HepG2 (cell line): Measurements from ENCODE around the gene FAAP20. TPM values are rescaled to one million over a fixed set of nuclear protein-coding genes. Genes with fewer than 3 reads are reported as not detected.

Experiments
- AKAP8 ChIP-seq: sonication (generic); formaldehyde crosslinking; IDR thresholded peaks from 2 replicates; pipeline ENCODE4 v1.5.1; 2020; ENCODE audit warnings: mild to moderate bottlenecking, missing genetic modification reagents
- CREBL2 ChIP-seq: sonication (generic); formaldehyde crosslinking; IDR thresholded peaks from 2 replicates; pipeline ENCODE4 v1.8.1; 2023; ENCODE audit warnings: missing genetic modification reagents, mild to moderate bottlenecking, borderline replicate concordance
- FOSL2 ChIP-seq: sonication (generic); formaldehyde crosslinking; IDR thresholded peaks from 2 replicates; pipeline ENCODE4 v1.4.0; 2020; ENCODE audit warnings: missing genetic modification reagents
- HDAC6 ChIP-seq: fragments of 200-600 bp; sonication (generic); IDR thresholded peaks from 2 replicates; pipeline ENCODE4 v1.7.0; 2017; ENCODE audit warnings: mild to moderate bottlenecking, antibody characterized with exemption, low read length, low read depth
- HOXA3 ChIP-seq: sonication (generic); formaldehyde crosslinking; IDR thresholded peaks from 2 replicates; pipeline ENCODE4 v1.5.0; 2020; ENCODE audit warnings: missing genetic modification reagents
- MZF1 ChIP-seq: sonication (generic); formaldehyde crosslinking; IDR thresholded peaks from 2 replicates; pipeline ENCODE4 v1.8.1; 2023; ENCODE audit warnings: mild to moderate bottlenecking, missing genetic modification reagents, borderline replicate concordance
- SALL1 ChIP-seq: sonication (generic); formaldehyde crosslinking; IDR thresholded peaks from 2 replicates; pipeline ENCODE4 v1.8.0; 2022; ENCODE audit warnings: mild to moderate bottlenecking, missing genetic modification reagents
- TBP ChIP-seq: sonication (generic); formaldehyde crosslinking; IDR thresholded peaks from 2 replicates; pipeline ENCODE4 v1.5.0; 2020; ENCODE audit warnings: missing genetic modification reagents
- TBX2 ChIP-seq: sonication (generic); formaldehyde crosslinking; IDR thresholded peaks from 2 replicates; pipeline ENCODE4 v1.5.0; 2020; ENCODE audit warnings: missing genetic modification reagents, mild to moderate bottlenecking, borderline replicate concordance
- TCF12 ChIP-seq, 2 experiments: fragments of 450-650 bp in 1 of 2; sonication (generic) in 1 of 2; formaldehyde crosslinking in 1 of 2; IDR thresholded peaks; 2 replicates each; pipeline versions ENCODE4 v1.6.1 to v1.8.0; 2017 to 2022; ENCODE audit warnings: antibody characterized with exemption in 1 of 2, mild to moderate bottlenecking in 1 of 2, missing genetic modification reagents in 1 of 2, moderate library complexity in 1 of 2
- XBP1 ChIP-seq: sonication (generic); formaldehyde crosslinking; IDR thresholded peaks from 2 replicates; pipeline ENCODE4 v1.5.0; 2020; ENCODE audit warnings: missing genetic modification reagents
- ZBTB14 ChIP-seq: sonication (generic); formaldehyde crosslinking; IDR thresholded peaks from 2 replicates; pipeline ENCODE4 v1.4.0; 2020; ENCODE audit warnings: missing genetic modification reagents
- ZFX ChIP-seq: sonication (generic); formaldehyde crosslinking; IDR thresholded peaks from 2 replicates; pipeline ENCODE4 v1.4.0; 2020; ENCODE audit warnings: mild to moderate bottlenecking, low read depth, missing genetic modification reagents, moderate library complexity
- ZNF232 ChIP-seq: sonication (generic); formaldehyde crosslinking; IDR thresholded peaks from 2 replicates; pipeline ENCODE4 v1.4.0; 2020; ENCODE audit warnings: missing genetic modification reagents, borderline replicate concordance
- ZNF674 ChIP-seq: sonication (generic); formaldehyde crosslinking; IDR thresholded peaks from 2 replicates; pipeline ENCODE4 v1.5.0; 2020; ENCODE audit warnings: low read depth, mild to moderate bottlenecking, missing genetic modification reagents
- ZNF703 ChIP-seq: sonication (generic); formaldehyde crosslinking; IDR thresholded peaks from 2 replicates; pipeline ENCODE4 v1.5.1; 2020; ENCODE audit warnings: missing genetic modification reagents, mild to moderate bottlenecking, moderate library complexity, borderline replicate concordance
- ZNF850 ChIP-seq: sonication (generic); formaldehyde crosslinking; conservative IDR thresholded peaks from 2 replicates; pipeline ENCODE4 v1.9.0; 2021; ENCODE audit warnings: mild to moderate bottlenecking, missing genetic modification reagents
- ZSCAN12 ChIP-seq: sonication (generic); formaldehyde crosslinking; IDR thresholded peaks from 2 replicates; pipeline ENCODE4 v1.9.0; 2021; ENCODE audit warnings: mild to moderate bottlenecking, missing genetic modification reagents
- ZSCAN21 ChIP-seq: sonication (generic); formaldehyde crosslinking; IDR thresholded peaks from 2 replicates; pipeline ENCODE4 v1.8.0; 2022; ENCODE audit warnings: mild to moderate bottlenecking, missing genetic modification reagents, moderate library complexity, borderline replicate concordance
- ZSCAN9 ChIP-seq: IDR thresholded peaks from 2 replicates; pipeline ENCODE4 v1.6.1; 2016; ENCODE audit warnings: borderline replicate concordance
- polyA plus RNA-seq, 8 experiments: library from polyadenylated mRNA; depleted of rRNA in 3 of 8; stranded (reverse) in 7 of 8; unstranded in 1 of 8; fragments of >200 nt; fragmentation: Illumina TruSeq in 4 of 8; extraction: Trizol in 4 of 8; gene quantifications; 2 replicates each; pipeline versions ENCODE4 v1.2.1 to v1.2.3, GENCODE V29; 2011 to 2016; ENCODE audit warnings: low read depth in 4 of 8, missing spikeins in 1 of 8, mixed read lengths in 1 of 8; ENCODE audit not compliant: insufficient read depth in 1 of 8
- total RNA-seq, 5 experiments: library from RNA; depleted of rRNA; stranded (reverse); fragments of >200 nt; fragmentation: Illumina TruSeq; extraction: Trizol; gene quantifications; 2 replicates each; pipeline ENCODE4 v1.2.3, GENCODE V29; 2016; ENCODE audit warnings: low read depth in 1 of 5
- TF ChIP-seq, protein P1 (sequence below): IDR thresholded peaks from 2 replicates; pipeline ENCODE4 v1.6.1; 2018; ENCODE audit warnings: missing genetic modification reagents, mild to moderate bottlenecking, missing compliant biosample characterization
- TF ChIP-seq, protein P2 (sequence below): sonication (generic); formaldehyde crosslinking; IDR thresholded peaks from 2 replicates; pipeline ENCODE4 v1.4.0; 2020; ENCODE audit warnings: missing genetic modification reagents, borderline replicate concordance
- TF ChIP-seq, protein P3 (sequence below): sonication (generic); formaldehyde crosslinking; IDR thresholded peaks from 2 replicates; pipeline ENCODE4 v1.9.0; 2022; ENCODE audit warnings: low read depth, missing genetic modification reagents

Gene FAAP20
- total and polyA plus RNA-seq, 2 of the 13 experiments (the other 11 are each of a cell fraction or from before 2014, with no cell fraction given): 9.6 to 10.8 TPM

- TF ChIP-seq ZBTB14 (CRISPR knock-in tag) (peak; percentile 32; the same call in 1 of the 2 replicates), AKAP8 (CRISPR knock-in tag) (0 out of 2 replicates have a peak, but pooled peaks have one; percentile 17), XBP1 (CRISPR knock-in tag) (no peak), ZFX (CRISPR knock-in tag) (peak; percentile 47), TBP (no peak), ZNF703 (0 out of 2 replicates have a peak, but pooled peaks have one; percentile 35), HDAC6 (no peak), ZNF232 (CRISPR knock-in tag) (peak; percentile 35; the same call in 1 of the 2 replicates), CREBL2 (CRISPR knock-in tag) (0 out of 2 replicates have a peak, but pooled peaks have one; percentile 43), TBX2 (0 out of 2 replicates have a peak, but pooled peaks have one; percentile 51), HOXA3 (CRISPR knock-in tag) (0 out of 2 replicates have a peak, but pooled peaks have one; percentile 19), SALL1 (CRISPR knock-in tag) (peak; percentile 17; the same call in 1 of the 2 replicates), ZNF850 (no peak), TCF12 (IDR thresholded peaks at IDR 0.05) (no peak), TCF12 (CRISPR knock-in tag; IDR thresholded peaks at IDR 0.05) (no peak), MZF1 (CRISPR knock-in tag) (no peak), ZNF674 (CRISPR knock-in tag) (peak; percentile 40; the same call in 1 of the 2 replicates), ZSCAN12 (CRISPR knock-in tag) (no peak), ZSCAN9 (CRISPR knock-in tag) (peak; percentile 35; the same call in 1 of the 2 replicates), ZSCAN21 (CRISPR knock-in tag) (peak; percentile 51; the same call in 1 of the 2 replicates), FOSL2 (CRISPR knock-in tag) (no peak)
- TF ChIP-seq, protein P1, sequence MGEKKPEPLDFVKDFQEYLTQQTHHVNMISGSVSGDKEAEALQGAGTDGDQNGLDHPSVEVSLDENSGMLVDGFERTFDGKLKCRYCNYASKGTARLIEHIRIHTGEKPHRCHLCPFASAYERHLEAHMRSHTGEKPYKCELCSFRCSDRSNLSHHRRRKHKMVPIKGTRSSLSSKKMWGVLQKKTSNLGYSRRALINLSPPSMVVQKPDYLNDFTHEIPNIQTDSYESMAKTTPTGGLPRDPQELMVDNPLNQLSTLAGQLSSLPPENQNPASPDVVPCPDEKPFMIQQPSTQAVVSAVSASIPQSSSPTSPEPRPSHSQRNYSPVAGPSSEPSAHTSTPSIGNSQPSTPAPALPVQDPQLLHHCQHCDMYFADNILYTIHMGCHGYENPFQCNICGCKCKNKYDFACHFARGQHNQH (CRISPR knock-in tag): no peak
- TF ChIP-seq, protein P2, sequence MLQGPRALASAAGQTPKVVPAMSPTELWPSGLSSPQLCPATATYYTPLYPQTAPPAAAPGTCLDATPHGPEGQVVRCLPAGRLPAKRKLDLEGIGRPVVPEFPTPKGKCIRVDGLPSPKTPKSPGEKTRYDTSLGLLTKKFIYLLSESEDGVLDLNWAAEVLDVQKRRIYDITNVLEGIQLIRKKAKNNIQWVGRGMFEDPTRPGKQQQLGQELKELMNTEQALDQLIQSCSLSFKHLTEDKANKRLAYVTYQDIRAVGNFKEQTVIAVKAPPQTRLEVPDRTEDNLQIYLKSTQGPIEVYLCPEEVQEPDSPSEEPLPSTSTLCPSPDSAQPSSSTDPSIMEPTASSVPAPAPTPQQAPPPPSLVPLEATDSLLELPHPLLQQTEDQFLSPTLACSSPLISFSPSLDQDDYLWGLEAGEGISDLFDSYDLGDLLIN: no peak
- TF ChIP-seq, protein P3, sequence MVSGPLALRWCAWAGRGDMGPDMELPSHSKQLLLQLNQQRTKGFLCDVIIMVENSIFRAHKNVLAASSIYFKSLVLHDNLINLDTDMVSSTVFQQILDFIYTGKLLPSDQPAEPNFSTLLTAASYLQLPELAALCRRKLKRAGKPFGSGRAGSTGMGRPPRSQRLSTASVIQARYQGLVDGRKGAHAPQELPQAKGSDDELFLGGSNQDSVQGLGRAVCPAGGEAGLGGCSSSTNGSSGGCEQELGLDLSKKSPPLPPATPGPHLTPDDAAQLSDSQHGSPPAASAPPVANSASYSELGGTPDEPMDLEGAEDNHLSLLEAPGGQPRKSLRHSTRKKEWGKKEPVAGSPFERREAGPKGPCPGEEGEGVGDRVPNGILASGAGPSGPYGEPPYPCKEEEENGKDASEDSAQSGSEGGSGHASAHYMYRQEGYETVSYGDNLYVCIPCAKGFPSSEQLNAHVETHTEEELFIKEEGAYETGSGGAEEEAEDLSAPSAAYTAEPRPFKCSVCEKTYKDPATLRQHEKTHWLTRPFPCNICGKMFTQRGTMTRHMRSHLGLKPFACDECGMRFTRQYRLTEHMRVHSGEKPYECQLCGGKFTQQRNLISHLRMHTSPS (CRISPR knock-in tag): peak; percentile 53; the same call in 1 of the 2 replicates
Observed at GRCh38 chr1:2229037-2229864, 34.7 kb upstream of the FAAP20 start (continued).
